GM18873 (cell line): Measurements from ENCODE around the gene CAVIN2.

Experiments used
- ATAC-seq: cut with Tn5 transposase; IDR thresholded peaks from one replicate; pipeline ENCODE4 v1.9.1; 2021; ENCODE audit warnings: mild to moderate bottlenecking, moderate library complexity, moderate number of reproducible peaks; ENCODE audit not compliant: unreplicated experiment, low FRiP score

The CAVIN2 gene

GRCh38 chr2:191866195-191866594, 19.3 kb upstream of the CAVIN2 start:
- ATAC-seq: no peak

- no peak for ATAC-seq
Observed at GRCh38 chr2:191864628-191865374, 17.9 kb upstream of the CAVIN2 start.

- ATAC-seq: no peak
Observed at GRCh38 chr2:191863988-191864387, 17.1 kb upstream of the CAVIN2 start.

GRCh38 chr2:191862156-191862775, 15.4 kb upstream of the CAVIN2 start:
- no peak for ATAC-seq

GRCh38 chr2:191860760-191861466, 14.0 kb upstream of the CAVIN2 start:
- ATAC-seq: no peak

GRCh38 chr2:191859681-191860080, 12.8 kb upstream of the CAVIN2 start:
- ATAC-seq: no peak

GRCh38 chr2:191857886-191858285, 11.0 kb upstream of the CAVIN2 start:
- ATAC-seq: no peak

- no peak for ATAC-seq
Observed at GRCh38 chr2:191857259-191857805, 10.4 kb upstream of the CAVIN2 start.

- ATAC-seq: no peak
Observed at GRCh38 chr2:191856111-191856876, 9.4 kb upstream of the CAVIN2 start.

- no peak for ATAC-seq
Observed at GRCh38 chr2:191855382-191855781, 8.5 kb upstream of the CAVIN2 start.

GRCh38 chr2:191854382-191855372, 7.8 kb upstream of the CAVIN2 start:
- no peak for ATAC-seq

- ATAC-seq: no peak
Observed at GRCh38 chr2:191853843-191854242, 7.0 kb upstream of the CAVIN2 start.

GRCh38 chr2:191851158-191851557, 4.3 kb upstream of the CAVIN2 start:
- ATAC-seq: no peak

GRCh38 chr2:191848771-191849767, 2.2 kb upstream of the CAVIN2 start:
- ATAC-seq: no peak

GRCh38 chr2:191847764-191848163, 876 bp upstream of the CAVIN2 start:
- ATAC-seq: no peak

- no peak for ATAC-seq
Observed at GRCh38 chr2:191845876-191846514, 893 bp downstream of the CAVIN2 start.

GRCh38 chr2:191845248-191845715, 1.6 kb downstream of the CAVIN2 start:
- no peak for ATAC-seq

GRCh38 chr2:191844706-191845105, 2.2 kb downstream of the CAVIN2 start:
- ATAC-seq: no peak
